H54 (cell line): ENCODE results near the gene BCR.

Source experiments
- DNase-seq: peaks from one replicate; pipeline ENCODE4 v3.0.0; 2011; ENCODE audit warnings: low spot score, mixed read lengths; ENCODE audit not compliant: insufficient read length
- FAIRE-seq: peaks from 3 replicates; lab custom pipeline; 2011; peaks lifted over from hg19 to GRCh38; lab: Jason Lieb, UNC
- POLR2A ChIP-seq: IDR thresholded peaks from 2 replicates; pipeline ENCODE4 v1.6.1; 2011; ENCODE audit warnings: low read depth, mild to moderate bottlenecking, low read length

Gene BCR

GRCh38 chr22:23204541-23205157 lies 24.3 kb downstream of the BCR start:
- no peak for DNase-seq
- no peak for TF ChIP-seq POLR2A
- FAIRE-seq, result no peak

- no peak for DNase-seq
- no peak for FAIRE-seq
Measured at GRCh38 chr22:23205339-23206049, 25.2 kb downstream of the BCR start.

DNA sequence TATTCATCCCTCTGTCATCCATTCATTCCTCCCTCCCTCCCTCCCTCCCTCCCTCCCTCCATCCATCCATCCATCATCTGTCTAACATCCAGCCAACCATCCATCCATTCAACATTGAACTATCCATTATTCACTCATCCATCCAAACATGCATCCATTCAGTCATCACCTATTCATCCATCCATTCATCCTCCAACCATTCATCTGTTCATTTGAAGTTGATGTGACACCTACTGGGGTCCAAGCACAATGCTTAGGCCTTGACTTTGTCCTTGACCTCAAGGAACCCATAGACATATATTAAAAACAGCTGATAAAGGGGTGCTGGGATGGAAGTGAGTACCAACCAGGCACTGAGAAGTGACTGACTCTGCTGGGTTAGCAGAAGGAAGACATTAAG lies 26.6 kb downstream of the BCR start:
- TF ChIP-seq POLR2A, result no peak
- no peak for FAIRE-seq
- no peak for DNase-seq

More at GRCh38 chr22:23205339-23206049, 25.2 kb downstream of the BCR start:
- no peak for TF ChIP-seq POLR2A

DNA sequence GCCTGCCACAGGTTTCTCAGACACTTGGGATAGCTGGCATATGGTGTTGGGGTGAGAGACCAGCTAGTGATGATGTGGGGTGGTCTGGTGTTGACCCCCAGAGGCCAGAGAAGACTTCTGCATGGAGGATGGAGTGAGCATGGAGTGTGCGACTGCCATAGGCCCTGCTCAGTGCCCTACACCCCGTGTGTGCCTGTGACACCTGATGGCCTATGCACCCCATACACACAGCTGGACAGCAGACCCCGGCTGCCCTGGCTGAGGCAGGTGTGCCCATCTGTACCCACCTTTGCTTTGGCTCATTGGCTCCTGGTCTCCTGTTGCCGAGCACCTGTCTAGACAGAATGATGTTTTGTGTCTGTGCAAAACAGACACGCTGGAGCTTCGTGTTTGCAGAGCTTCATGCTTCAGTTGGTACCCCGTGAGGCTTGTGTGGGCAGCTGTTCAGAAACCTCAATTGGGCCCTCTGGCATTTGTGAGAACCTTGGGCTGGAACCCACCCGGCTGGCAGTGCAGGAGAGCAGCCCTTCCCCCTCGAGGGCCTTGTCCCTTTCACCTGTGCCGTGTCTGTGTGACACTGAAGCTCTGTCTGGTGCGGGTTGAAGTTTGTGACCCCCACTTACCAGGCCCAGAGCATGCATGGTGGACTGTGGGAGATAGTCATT lies 27.6 kb downstream of the BCR start:
- FAIRE-seq, result no peak
- no peak for TF ChIP-seq POLR2A
- DNase-seq, result no peak

DNA sequence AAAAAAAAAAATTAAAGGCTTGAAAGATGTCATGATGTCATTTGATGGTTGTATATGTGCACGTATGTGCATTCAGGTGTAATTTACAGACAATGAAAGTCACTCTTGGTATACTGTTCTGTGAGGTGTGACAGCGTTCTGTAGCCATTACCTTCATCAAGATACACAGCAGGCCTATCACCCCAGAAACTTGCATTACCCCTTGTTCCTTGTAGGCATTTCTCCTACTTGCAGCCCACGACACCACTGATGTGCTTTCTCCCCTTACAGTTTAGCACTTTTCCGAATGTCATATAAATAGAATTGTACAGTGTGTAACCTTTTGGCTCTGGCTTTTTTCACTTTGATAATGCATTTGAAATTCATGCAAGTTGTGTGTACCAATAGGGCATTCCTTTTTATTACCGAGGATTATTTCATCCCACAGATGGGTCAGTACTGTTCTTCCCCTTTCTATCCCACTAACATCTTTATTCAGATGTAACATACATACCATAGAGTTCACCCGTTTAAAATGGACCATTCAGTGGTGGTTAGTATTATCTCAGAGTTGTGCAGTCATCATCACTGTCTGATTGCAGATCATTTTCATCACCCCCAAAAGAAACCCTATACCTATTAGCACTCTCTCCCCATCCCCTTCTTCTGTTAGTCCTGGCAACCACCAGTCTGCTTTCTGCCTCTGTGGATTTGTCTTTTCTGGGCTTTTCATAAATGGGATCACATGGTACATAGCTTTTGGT lies 30.3 kb downstream of the BCR start:
- no peak for TF ChIP-seq POLR2A
- FAIRE-seq (no peak), DNase-seq (no peak)

- FAIRE-seq (no peak), DNase-seq (no peak)
- TF ChIP-seq POLR2A, result no peak
Measured at GRCh38 chr22:23211622-23212021, 31.3 kb downstream of the BCR start.

DNA sequence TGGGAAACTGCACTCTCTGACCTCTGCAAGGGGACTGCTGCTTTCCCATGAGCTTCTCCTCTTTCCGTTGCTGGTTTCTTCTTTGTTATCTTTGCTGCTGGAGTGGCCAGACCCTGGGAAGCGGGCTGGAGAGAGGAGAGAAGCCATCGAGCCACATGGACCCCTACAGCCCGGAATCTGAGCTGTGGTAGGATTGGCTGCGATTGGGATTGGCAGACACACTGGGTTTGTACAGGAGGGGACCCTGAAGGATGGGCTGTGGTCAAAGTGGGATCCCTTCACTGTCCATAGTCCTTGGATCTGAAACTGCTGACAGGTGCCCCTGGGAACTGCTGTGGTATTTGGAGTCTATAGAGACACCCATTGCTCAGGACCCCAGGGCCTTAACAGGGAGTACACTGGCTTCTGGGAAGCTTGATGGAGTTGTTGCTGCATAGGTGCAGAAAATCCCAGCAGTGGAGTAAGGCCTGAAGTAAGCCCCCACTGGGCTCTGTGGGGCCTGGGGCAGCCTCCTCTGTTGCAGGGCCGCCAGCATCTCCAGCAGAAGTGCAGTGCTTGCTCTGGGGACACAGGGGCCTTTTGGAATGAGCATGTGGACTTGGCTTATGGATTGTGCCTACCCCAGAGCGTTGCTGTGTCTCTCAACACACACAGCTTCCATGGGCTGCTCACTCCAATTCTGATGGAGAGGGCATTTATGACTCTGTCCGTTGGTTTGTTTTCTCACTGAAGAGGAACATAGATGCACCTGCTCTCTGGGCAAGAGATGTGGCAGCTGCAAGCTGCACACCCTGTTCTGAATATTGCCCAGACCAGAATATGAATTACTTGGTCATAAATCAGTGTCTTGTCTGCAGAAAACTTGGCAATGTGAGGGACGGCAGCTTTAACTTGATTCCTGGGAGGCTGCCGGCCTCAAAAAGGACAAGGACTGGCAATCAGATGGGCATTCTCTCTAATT lies 32.0 kb downstream of the BCR start:
- TF ChIP-seq POLR2A, result no peak
- FAIRE-seq (no peak), DNase-seq (no peak)

GRCh38 chr22:23213022-23213555 lies 32.8 kb downstream of the BCR start:
- no peak for DNase-seq
- FAIRE-seq, result no peak
- no peak for TF ChIP-seq POLR2A

DNA sequence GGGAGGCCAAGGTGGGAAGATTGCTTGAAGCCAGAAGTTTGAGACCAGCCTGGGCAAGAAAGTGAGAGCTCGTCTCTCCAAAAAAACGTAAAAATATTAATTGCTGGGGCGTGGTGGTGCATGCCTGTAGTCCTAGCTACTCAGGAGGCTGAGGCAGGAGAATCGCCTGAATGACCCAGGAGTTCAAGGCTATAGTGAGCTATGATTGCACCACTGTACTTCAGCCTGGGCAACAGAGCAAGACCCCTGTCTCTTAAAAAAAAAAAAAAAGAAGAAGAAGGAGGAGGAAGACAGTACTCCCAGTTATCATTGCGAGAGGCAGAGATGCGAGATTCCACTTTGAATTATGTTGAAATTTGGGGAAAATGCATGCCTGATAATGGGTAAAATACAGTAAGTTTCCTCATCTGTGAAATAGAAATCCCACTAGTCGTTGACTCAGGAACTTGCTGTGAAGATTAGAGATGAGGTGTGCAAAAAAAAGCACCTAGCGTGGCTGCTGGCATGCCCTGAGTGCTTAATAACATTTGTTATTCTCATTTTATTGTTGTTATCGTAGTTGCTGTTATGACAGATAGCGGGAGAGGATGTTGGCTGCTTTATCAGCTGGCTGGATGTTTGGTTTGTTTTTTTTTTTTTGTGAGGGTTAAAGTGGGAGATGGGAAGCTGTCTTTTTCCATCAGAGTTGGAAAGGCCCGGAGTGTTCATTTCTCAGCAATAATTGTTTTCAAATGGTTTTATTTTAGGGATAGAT lies 33.4 kb downstream of the BCR start:
- no peak for FAIRE-seq
- no peak for DNase-seq
- TF ChIP-seq POLR2A, result no peak

GRCh38 chr22:23214398-23214797 lies 34.1 kb downstream of the BCR start:
- no peak for FAIRE-seq
- TF ChIP-seq POLR2A, result no peak
- no peak for DNase-seq

- FAIRE-seq (no peak), DNase-seq (no peak)
- no peak for TF ChIP-seq POLR2A
Measured at GRCh38 chr22:23215294-23216241, 35.3 kb downstream of the BCR start.
